GM12872 (cell line): ENCODE results near the gene NPHP1.

Experiments
- TF ChIP-seq, protein P1 (sequence below): IDR thresholded peaks from 3 replicates; pipeline ENCODE4 v1.5.1; 2011; ENCODE audit warnings: low read depth, mild to moderate bottlenecking, low read length, moderate library complexity; ENCODE audit not compliant: insufficient read depth

Gene NPHP1

DNA sequence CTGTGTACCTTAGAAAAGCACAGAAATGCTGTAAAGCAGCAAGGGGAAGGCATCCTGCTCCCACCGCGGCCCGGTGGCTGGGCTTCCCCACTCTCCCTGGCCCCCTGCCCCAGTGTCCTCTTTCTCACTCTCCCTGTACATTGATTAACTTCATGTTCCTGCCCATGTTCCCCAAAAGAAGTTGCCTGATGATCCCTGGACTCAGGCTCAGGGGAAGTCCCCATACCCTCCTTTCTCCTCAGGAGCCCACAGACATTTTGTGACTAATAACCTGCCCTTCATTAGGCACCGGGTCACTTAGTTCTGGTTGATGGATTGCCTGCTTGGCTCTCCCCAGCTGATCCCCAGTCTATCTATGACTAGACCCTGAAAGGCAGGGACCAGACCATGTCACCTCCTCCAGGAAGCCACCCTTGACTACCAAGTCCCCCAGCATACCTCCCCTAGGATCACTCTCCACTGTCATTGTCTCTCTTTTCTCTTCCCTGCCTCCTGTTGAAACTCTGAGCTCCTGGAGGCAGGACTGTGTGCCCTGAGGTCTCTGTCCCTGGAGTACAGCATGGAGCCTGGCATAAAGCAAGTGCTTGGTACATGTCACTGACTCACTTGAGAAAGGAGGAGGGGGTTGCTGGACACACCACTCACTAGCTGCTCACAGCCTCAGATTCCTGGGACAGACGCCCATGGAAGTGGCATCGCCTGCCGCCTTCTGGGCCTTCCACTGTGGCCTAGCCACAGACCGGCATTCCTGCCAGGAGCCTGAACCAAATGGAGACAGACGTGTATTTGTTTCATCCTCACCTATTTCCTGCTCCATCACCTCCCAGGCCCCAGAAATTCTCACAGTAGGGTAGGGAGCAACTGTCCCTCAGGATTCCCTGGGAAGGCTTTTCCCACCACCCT is 102.7 kb downstream of the NPHP1 start:
- TF ChIP-seq, protein P1, sequence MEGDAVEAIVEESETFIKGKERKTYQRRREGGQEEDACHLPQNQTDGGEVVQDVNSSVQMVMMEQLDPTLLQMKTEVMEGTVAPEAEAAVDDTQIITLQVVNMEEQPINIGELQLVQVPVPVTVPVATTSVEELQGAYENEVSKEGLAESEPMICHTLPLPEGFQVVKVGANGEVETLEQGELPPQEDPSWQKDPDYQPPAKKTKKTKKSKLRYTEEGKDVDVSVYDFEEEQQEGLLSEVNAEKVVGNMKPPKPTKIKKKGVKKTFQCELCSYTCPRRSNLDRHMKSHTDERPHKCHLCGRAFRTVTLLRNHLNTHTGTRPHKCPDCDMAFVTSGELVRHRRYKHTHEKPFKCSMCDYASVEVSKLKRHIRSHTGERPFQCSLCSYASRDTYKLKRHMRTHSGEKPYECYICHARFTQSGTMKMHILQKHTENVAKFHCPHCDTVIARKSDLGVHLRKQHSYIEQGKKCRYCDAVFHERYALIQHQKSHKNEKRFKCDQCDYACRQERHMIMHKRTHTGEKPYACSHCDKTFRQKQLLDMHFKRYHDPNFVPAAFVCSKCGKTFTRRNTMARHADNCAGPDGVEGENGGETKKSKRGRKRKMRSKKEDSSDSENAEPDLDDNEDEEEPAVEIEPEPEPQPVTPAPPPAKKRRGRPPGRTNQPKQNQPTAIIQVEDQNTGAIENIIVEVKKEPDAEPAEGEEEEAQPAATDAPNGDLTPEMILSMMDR, result no peak

GRCh38 chr2:110101280-110101844 is 103.5 kb downstream of the NPHP1 start:
- TF ChIP-seq, protein P1, result no peak

- TF ChIP-seq, protein P1, result no peak
These were observed 104.3 kb downstream of the NPHP1 start for GRCh38 chr2:110100480-110100879.

DNA sequence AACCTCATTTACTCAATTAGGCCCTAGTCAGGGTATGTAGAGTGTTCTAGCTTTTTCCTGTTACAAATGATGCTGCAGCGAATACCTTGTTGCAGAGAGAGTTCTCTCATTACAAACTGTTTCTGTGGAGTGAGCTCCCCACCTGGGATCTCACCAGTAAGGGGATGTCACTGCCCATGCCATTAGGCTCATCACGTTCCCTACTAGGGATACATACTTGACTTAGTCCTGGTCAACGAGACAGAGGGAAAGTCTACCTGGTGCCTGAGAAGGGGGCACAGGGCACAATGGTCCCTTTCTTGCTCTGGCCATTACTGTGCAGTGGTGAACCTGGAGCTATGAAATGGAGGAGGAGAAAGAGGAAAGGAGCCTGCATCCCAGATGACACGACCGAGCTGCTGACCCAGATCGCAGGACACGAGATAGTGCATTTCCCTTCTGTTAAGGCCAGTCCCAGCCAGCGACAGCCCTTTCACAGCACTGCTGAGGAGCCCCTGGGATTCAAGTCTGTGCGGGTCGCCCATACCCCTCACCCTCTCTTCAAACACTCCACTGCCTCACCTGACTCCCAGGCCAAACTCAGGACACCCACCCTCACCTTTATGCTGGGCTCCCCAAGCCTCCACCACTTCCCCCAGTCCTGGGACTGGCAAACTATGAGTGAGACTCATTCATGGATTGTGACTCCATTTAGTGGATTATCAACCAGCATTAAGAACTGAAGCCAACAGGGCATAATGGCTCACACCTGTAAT is 105.2 kb downstream of the NPHP1 start:
- TF ChIP-seq, protein P1, result no peak

DNA sequence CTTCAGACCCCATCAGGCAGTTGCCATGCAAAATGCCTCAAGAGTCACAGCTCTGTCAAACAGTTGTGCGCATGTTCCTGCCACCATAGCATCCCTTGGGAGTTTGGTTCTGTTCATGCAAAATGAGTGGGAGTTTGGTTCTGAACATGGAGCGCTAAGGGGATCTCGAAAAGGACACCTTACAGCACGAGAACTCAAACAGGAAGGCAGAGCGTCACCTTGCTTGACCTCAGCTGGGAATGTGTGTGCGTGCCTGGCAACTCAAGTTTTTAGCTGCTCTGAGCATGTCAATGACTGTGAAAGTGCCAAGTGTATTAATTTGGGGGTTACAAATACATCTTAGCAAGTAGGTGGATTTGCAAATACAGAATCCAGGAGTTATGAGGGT is 105.8 kb downstream of the NPHP1 start:
- TF ChIP-seq, protein P1, result no peak

- TF ChIP-seq, protein P1, result no peak
These were observed 107.2 kb downstream of the NPHP1 start for GRCh38 chr2:110097506-110098220.

DNA sequence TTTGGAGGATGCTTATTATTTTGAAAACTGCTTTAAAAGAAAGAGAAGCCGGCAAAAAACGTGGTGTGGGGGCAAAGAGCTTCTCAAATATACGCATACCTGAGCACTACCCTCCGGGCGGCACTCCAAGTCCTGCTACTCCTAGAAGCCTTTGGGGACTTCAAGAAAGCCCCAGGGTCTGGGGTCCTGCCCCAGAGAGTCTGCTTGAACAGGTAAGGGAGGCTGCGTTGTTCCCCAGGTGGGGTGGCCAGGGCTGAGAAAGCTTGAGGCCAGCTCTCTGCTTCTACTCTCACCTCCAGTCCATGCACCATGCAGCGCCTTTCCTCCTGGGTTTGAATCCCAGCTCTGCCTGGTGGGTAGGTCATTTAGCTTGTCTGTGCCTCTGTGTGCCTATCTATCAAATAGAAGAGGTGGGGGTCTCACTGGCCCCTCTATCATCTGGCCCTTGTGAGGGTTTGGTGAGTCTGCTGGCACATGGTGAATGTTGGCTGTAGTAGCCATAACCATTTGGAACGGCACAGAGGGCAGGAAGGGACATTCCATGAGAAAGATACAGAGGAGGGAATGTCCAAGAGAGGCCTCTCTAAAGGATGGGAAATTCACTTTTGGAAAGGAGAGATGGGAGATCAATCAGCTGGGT is 108.7 kb downstream of the NPHP1 start:
- TF ChIP-seq, protein P1, result no peak
